Epithelial cell of proximal tubule (primary cell): Measurements from ENCODE around the gene UHRF2. TPM values are rescaled to one million over a fixed set of nuclear protein-coding genes. Genes with fewer than 3 reads are reported as not detected.

ENCODE experiments used
- DNase-seq: peaks from one replicate; pipeline ENCODE4 v3.0.0-alpha.2; 2011; ENCODE audit warnings: low read depth
- H3K4me3 ChIP-seq: 2 replicates; pipeline ENCODE4 v1.5.1; 2011; ENCODE audit warnings: low read depth, mild to moderate bottlenecking, low read length
- total RNA-seq: library from RNA; depleted of rRNA; stranded (reverse); fragments of >200 nt; gene quantifications from 2 replicates; pipeline ENCODE4 v1.2.3, GENCODE V29; 2015
- TF ChIP-seq, protein P1 (sequence below): conservative IDR thresholded peaks from 2 replicates; pipeline ENCODE4 v1.5.1; 2012; ENCODE audit warnings: low read depth, mild to moderate bottlenecking, low read length

UHRF2 gene
- total RNA-seq, 1 donor from 2014 or later: 36.9 TPM

GRCh38 chr9:6384732-6385131 is 28.3 kb upstream of the UHRF2 start:
- TF ChIP-seq, protein P1, sequence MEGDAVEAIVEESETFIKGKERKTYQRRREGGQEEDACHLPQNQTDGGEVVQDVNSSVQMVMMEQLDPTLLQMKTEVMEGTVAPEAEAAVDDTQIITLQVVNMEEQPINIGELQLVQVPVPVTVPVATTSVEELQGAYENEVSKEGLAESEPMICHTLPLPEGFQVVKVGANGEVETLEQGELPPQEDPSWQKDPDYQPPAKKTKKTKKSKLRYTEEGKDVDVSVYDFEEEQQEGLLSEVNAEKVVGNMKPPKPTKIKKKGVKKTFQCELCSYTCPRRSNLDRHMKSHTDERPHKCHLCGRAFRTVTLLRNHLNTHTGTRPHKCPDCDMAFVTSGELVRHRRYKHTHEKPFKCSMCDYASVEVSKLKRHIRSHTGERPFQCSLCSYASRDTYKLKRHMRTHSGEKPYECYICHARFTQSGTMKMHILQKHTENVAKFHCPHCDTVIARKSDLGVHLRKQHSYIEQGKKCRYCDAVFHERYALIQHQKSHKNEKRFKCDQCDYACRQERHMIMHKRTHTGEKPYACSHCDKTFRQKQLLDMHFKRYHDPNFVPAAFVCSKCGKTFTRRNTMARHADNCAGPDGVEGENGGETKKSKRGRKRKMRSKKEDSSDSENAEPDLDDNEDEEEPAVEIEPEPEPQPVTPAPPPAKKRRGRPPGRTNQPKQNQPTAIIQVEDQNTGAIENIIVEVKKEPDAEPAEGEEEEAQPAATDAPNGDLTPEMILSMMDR: no peak
- H3K4me3 ChIP-seq: no peak overlapping the region
- no peak for DNase-seq

DNA sequence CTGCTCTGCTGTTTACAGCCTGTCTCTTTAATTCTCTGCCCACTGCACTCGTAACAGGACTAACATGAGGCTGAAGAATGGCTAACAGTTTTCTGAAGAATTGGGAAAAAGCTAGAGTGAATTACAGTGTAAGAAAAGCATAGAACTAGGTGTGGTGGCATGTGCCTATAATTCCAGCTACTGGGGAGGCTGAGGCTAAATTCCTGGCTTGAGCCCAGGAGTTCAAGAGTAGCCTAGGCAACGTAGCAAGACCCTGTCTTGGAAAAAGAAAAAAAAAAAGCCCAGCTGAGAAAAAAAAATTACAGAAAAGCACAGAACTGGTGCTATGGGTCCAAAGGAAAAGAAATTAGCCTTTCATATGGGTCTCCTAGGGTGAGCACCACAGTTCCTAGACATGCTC is 13.9 kb upstream of the UHRF2 start:
- TF ChIP-seq, protein P1: no peak
- no peak overlapping the region for H3K4me3 ChIP-seq
- no peak for DNase-seq

- DNase-seq: no peak
- TF ChIP-seq, protein P1: no peak
- H3K4me3 ChIP-seq: no peak overlapping the region
Measured at GRCh38 chr9:6405371-6405770, 7.6 kb upstream of the UHRF2 start.

DNA sequence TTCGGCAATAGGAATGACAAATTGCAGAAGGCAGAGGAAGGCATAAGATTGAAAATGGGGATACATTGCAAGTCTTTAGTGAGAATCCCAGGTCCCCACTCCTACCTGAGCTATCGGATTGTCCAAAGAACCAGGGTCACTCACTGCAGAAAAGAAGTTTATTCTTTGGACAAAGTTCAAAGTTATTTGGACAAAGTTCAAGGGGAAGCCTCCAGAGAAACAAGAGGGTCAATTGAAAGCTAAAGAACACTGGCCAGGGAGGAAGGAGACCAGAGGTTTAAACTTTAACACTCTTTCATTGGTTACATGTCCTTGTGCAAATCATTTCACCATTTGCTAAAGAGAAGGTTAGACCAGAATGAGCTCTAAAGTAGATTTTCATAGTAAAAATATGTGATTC is 5.2 kb upstream of the UHRF2 start:
- no peak for DNase-seq
- H3K4me3 ChIP-seq: no peak overlapping the region
- TF ChIP-seq, protein P1: no peak

GRCh38 chr9:6408320-6408719 is 4.7 kb upstream of the UHRF2 start:
- no peak overlapping the region for H3K4me3 ChIP-seq
- TF ChIP-seq, protein P1: no peak
- DNase-seq: no peak

DNA sequence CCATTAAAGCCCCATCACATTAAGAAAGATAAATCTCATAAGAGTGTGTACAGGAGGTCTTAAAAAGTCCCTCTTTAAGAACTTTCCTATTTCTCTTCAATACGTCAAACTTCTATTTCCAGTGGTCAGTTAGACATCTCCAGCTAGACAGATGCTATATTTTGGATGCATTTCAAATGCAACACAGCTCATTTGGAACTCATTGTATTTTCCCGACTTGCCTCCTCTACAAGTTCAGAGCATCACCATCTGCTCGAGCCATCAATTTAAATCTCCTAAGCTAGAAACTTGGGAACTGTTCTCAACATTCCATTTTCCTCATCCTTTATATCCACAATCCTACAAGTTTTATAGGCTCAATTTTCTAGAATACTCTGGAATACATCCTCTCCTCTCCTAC is 3.2 kb upstream of the UHRF2 start:
- TF ChIP-seq, protein P1: no peak
- no peak overlapping the region for H3K4me3 ChIP-seq
- DNase-seq: no peak

- TF ChIP-seq, protein P1: no peak
- H3K4me3 ChIP-seq: no peak overlapping the region
- DNase-seq: no peak
Measured at GRCh38 chr9:6410633-6411032, 2.4 kb upstream of the UHRF2 start.
